Astrocyte of the spinal cord (primary cell): ENCODE results near the gene LCK.

ENCODE experiments used
- DNase-seq: peaks from one replicate; pipeline ENCODE4 v3.0.0; 2011; ENCODE audit warnings: low read depth, low spot score
- H3K4me3 ChIP-seq: 2 replicates; pipeline ENCODE4 v1.5.1; 2011; ENCODE audit warnings: low read depth, mild to moderate bottlenecking, low read length, moderate library complexity
- CTCF ChIP-seq: IDR thresholded peaks from 2 replicates; pipeline ENCODE4 v1.5.1; 2012; ENCODE audit warnings: low read depth, mild to moderate bottlenecking, low read length, inconsistent platforms
- in situ Hi-C: cut with HindIII; loops from 2 replicates; pipeline ENCODE4 v1.10.0; 2017; ENCODE audit warnings: low sequenced_read_pairs

The LCK gene

GRCh38 chr1:32215629-32216480 lies 35.2 kb upstream of the LCK start:
- TF ChIP-seq CTCF, result peak; percentile 91
- in situ Hi-C loops, result no loop called here
- peak; percentile 56 for DNase-seq
- no peak overlapping the region for H3K4me3 ChIP-seq

GRCh38 chr1:32216566-32216965 lies 34.5 kb upstream of the LCK start:
- in situ Hi-C loops, result no loop called here
- no peak for TF ChIP-seq CTCF
- no peak for DNase-seq
- no peak overlapping the region for H3K4me3 ChIP-seq

- TF ChIP-seq CTCF, result no peak
- H3K4me3 ChIP-seq, result no peak overlapping the region
- in situ Hi-C loops, result no loop called here
- DNase-seq, result no peak
Measured at GRCh38 chr1:32219022-32219421, 32.0 kb upstream of the LCK start.

- H3K4me3 ChIP-seq, result peak overlapping the region; percentile 97
- TF ChIP-seq CTCF, result no peak
- DNase-seq, result no peak
- in situ Hi-C loops, result no loop called here
Measured at GRCh38 chr1:32220746-32221580, 30.1 kb upstream of the LCK start.

GRCh38 chr1:32221581-32221979 lies 29.5 kb upstream of the LCK start:
- H3K4me3 ChIP-seq, result peak overlapping the region; percentile 97
- no peak for DNase-seq
- in situ Hi-C loops, result no loop called here
- no peak for TF ChIP-seq CTCF

GRCh38 chr1:32221980-32222755 lies 28.9 kb upstream of the LCK start, which contains the start of the genes EIF3I and TMEM234:
Gene EIF3I (plus strand): TSS chr1:32222407. CDS start chr1:32222442, 35 bp downstream.
Gene TMEM234 (minus strand): TSS chr1:32222353. CDS start chr1:32222322, 31 bp downstream.
- peak; percentile 91 for DNase-seq
- peak within 1 kb of the TSS; percentile 97 for H3K4me3 ChIP-seq
- in situ Hi-C loops, result no loop called here
- no peak for TF ChIP-seq CTCF
